ENCODE measurements around the gene C17orf67.

The C17orf67 gene

DNA sequence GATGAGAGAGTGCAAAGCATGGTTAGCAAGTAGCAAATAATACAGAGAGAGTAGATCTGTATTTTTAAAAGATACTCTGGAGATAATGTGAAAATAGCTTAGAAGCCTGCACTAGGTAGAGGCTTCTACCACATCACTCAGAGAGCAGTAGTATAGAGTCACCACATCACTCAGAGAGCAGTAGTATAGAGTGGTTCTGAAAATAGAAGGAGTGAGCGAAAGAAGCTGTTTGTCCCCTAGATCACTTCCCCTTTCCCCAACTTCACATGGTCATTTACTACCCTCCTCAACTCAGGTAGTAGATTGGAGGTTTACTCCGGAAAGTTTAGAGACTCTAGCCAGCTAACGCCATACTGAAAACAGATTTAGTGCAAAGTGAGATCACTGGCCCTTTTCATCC is 17.3 kb upstream of the C17orf67 start:
- H3K4me3 ChIP-seq (ENCODE audit: low read length) = no peak overlapping the region
- no peak for DNase-seq (ENCODE audit: low read depth)
- TF ChIP-seq CTCF (IDR thresholded peaks at IDR 0.05; ENCODE audit: insufficient read depth, low read depth, low read length, missing control alignments) = no peak

DNA sequence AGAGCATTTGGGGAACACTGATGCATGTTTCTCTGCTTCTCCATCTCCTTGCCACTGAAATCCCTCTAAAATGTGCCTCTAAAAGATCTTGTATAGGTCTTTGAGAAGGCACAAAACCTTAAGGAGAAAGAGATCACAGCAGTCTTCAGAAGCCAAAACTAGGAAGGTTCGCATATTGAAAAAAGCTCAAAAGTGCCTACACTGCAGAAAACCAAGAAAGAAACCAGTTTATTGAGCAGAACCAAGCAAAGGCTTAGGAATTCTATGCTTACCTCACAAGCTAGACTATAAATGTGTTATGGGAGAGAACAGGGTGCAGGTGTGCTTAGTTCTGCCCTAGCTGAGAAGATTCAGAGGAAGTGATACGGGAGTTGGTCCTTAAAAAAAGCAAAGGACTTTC is 16.9 kb upstream of the C17orf67 start:
- no peak for DNase-seq (ENCODE audit: low read depth)
- no peak for TF ChIP-seq CTCF (IDR thresholded peaks at IDR 0.05; ENCODE audit: insufficient read depth, low read depth, low read length, missing control alignments)

DNA sequence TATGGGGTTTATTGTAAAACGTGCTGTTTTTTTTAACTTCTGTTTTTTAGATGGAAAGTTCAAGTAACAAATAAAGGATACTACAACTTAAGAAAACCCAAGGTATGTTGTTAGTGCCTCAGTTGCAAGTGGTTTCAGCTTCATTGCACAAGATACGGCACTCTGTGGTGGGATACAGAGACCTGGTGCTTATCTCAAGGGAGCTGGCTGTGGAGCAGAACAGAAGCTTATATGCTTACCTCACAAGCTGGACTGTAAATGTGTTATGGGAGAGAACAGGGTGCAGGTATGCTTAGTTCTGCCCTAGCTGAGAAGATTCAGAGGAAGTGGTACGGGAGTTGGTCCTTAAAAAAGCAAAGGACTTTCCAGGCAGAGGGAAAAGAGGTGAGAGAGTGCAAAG is 15.4 kb upstream of the C17orf67 start:
- no peak overlapping the region for H3K4me3 ChIP-seq (ENCODE audit: low read length)
- no peak for TF ChIP-seq CTCF (IDR thresholded peaks at IDR 0.05; ENCODE audit: insufficient read depth, low read depth, low read length, missing control alignments)
- DNase-seq (ENCODE audit: low read depth) = no peak

More for the DNA sequence above, 16.9 kb upstream of the C17orf67 start:
- H3K4me3 ChIP-seq (ENCODE audit: low read length) = no peak overlapping the region

DNA sequence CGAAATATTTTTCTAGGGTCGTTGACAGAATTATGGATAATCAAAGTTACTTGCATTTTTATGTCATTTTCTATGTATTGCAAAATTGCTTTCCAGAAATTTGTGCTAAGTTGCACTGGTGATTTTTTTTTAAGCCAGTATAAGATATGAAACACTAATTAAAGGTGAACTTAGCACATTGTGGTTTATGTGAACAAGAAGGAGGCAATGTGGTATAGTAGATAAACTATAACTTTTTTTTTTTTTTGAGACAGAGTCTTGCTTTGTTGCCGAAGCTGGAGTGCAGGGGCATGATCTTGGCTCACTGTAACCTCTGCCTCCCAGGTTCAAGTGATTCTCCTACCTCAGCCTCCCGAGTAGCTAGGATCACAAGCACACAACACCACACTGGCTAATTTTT is 13.4 kb upstream of the C17orf67 start:
- no peak overlapping the region for H3K4me3 ChIP-seq (ENCODE audit: low read length)
- no peak for DNase-seq (ENCODE audit: low read depth)
- no peak for TF ChIP-seq CTCF (IDR thresholded peaks at IDR 0.05; ENCODE audit: insufficient read depth, low read depth, low read length, missing control alignments)

DNA sequence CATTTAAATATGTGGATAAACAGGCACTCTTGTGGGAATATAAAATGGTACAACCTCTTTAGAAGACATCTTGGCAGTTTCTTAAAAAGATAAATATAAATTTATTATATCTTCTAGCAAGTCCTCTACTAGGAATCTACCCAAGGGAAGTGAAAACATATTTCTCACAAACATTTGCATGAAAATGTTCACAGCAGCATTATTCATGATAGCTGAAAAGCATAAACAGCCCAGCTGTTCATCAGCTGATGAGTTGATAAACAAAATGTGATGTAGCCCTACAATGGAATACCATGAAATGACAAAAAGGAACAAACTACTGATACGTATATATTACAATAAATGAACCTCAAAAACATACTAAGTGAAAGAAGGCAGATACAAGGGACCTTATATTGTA is 12.2 kb upstream of the C17orf67 start:
- no peak for TF ChIP-seq CTCF (IDR thresholded peaks at IDR 0.05; ENCODE audit: insufficient read depth, low read depth, low read length, missing control alignments)
- no peak for DNase-seq (ENCODE audit: low read depth)
- no peak overlapping the region for H3K4me3 ChIP-seq (ENCODE audit: low read length)

- no peak for DNase-seq (ENCODE audit: low read depth)
- TF ChIP-seq CTCF (IDR thresholded peaks at IDR 0.05; ENCODE audit: insufficient read depth, low read depth, low read length, missing control alignments) = no peak
- H3K4me3 ChIP-seq (ENCODE audit: low read length) = no peak overlapping the region
Measured at GRCh38 chr17:56842577-56842976, 8.9 kb upstream of the C17orf67 start.

DNA sequence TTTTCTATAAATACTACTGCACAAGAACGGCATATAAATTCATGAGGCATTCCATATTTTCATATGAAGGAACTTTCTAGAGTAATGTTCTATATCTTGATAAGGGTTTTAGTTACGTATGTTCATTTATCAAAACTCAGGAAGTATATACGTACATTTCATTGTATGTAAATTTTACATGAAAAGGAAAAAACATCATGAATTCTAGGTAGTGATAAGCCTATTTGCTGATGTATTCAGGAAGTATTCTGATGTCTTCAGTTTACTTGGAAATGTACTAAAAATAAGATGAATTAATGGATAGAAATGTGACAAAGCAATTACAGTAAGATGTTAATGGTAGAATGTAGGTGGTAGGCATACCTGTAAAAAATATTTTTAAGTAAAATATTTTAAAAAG is 5.0 kb upstream of the C17orf67 start:
- DNase-seq (ENCODE audit: low read depth) = no peak
- TF ChIP-seq CTCF (IDR thresholded peaks at IDR 0.05; ENCODE audit: insufficient read depth, low read depth, low read length, missing control alignments) = no peak
- H3K4me3 ChIP-seq (ENCODE audit: low read length) = no peak overlapping the region

Data from epithelial cell of esophagus (primary cell).